ENCODE results near the gene S100A10. TPM values are rescaled to one million over a fixed set of nuclear protein-coding genes. Genes with fewer than 3 reads are reported as not detected.

The S100A10 gene
- total RNA-seq, 1 donor from 2014 or later, result 120 TPM

DNA sequence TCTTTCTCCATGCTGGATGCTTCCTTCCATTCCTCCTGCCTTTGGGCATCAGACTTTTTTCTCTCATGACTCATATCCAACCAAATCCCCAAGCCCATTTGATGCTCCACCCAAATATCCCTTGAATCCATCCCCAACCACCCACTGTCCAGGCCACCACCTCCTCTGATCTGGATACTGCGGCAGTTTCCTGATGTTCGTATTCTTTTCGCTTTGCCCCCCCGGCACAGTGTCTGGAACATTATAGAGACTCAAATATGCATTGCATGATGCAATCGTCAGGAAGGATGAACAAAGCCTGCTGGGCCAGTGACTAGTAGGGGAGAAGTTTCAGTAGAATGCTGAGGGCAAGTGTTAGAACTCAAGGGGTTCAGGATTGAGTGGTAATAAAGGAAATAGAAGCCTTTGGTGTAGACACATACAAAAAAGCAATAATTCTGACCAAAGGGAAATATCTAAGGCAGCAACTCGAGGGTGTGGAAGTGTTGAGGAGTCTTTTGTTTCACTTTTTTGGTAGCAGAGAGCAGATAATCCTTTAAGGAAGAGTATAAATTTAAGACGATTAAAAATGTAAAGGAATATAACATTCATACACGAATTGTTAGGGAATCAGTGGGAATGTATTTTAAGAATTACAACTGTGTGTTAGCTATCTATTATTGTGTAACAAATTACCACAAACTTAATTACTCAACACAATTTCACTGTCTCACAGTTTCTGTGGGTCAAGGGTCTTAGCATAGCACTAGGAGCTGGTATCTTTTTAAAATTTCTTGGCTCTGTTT is 35.7 kb upstream of the S100A10 start:
- peak; percentile 81 for FAIRE-seq
- no peaks in the 10 kb centered on the region for H3K27me3 ChIP-seq (ENCODE audit: control insufficient read depth, insufficient read depth, low read length)
- DNase-seq (ENCODE audit: low read depth), result peak; percentile 68
- peaks cover 17% of the 10 kb centered on the region for H3K36me3 ChIP-seq (ENCODE audit: control insufficient read depth, insufficient read depth, low read length)
- H3K4me3 ChIP-seq (ENCODE audit: low read depth, low read length), result no peak overlapping the region
- TF ChIP-seq, protein P1, sequence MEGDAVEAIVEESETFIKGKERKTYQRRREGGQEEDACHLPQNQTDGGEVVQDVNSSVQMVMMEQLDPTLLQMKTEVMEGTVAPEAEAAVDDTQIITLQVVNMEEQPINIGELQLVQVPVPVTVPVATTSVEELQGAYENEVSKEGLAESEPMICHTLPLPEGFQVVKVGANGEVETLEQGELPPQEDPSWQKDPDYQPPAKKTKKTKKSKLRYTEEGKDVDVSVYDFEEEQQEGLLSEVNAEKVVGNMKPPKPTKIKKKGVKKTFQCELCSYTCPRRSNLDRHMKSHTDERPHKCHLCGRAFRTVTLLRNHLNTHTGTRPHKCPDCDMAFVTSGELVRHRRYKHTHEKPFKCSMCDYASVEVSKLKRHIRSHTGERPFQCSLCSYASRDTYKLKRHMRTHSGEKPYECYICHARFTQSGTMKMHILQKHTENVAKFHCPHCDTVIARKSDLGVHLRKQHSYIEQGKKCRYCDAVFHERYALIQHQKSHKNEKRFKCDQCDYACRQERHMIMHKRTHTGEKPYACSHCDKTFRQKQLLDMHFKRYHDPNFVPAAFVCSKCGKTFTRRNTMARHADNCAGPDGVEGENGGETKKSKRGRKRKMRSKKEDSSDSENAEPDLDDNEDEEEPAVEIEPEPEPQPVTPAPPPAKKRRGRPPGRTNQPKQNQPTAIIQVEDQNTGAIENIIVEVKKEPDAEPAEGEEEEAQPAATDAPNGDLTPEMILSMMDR (IDR thresholded peaks at IDR 0.05; ENCODE audit: insufficient read depth, low read length, severe bottlenecking), result no peak

DNA sequence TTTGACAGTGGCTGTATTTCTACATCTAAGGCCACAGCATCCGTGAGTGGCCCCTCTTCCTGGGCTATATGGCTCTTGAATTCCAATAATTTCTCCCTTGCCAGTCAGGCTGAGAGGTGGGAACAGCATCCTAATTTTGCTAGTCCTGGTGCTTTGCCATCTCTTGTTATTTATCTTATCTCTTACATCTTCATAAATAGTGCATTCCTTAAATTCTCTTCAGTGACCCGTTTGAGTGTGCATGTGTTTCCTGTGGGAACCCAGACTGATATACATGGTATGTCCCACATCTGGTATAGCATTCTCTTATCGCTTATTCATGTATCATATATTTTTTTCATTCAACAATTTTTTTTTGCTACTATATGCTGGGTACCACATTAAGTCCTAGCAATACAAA is 33.2 kb upstream of the S100A10 start:
- FAIRE-seq (no peak), DNase-seq (ENCODE audit: low read depth) (no peak)
- Histone ChIP-seq H3K27me3 (ENCODE audit: control insufficient read depth, insufficient read depth, low read length) (no peaks in the 10 kb centered on the region), H3K36me3 (ENCODE audit: control insufficient read depth, insufficient read depth, low read length) (peaks cover 3% of the 10 kb centered on the region), H3K4me3 (ENCODE audit: low read depth, low read length) (no peak overlapping the region)
- TF ChIP-seq, protein P1 (IDR thresholded peaks at IDR 0.05; ENCODE audit: insufficient read depth, low read length, severe bottlenecking), result no peak

GRCh38 chr1:152024223-152024622 is 30.6 kb upstream of the S100A10 start:
- H3K36me3 ChIP-seq (ENCODE audit: control insufficient read depth, insufficient read depth, low read length), result no peaks in the 10 kb centered on the region
- FAIRE-seq (peak; percentile 75), DNase-seq (ENCODE audit: low read depth) (peak; percentile 97)
- TF ChIP-seq, protein P1 (IDR thresholded peaks at IDR 0.05; ENCODE audit: insufficient read depth, low read length, severe bottlenecking), result no peak
- H3K4me3 ChIP-seq (ENCODE audit: low read depth, low read length), result no peak overlapping the region
- no peaks in the 10 kb centered on the region for H3K27me3 ChIP-seq (ENCODE audit: control insufficient read depth, insufficient read depth, low read length)

GRCh38 chr1:152023221-152023620 is 29.6 kb upstream of the S100A10 start:
- H3K27me3 ChIP-seq (ENCODE audit: control insufficient read depth, insufficient read depth, low read length), result no peaks in the 10 kb centered on the region
- TF ChIP-seq, protein P1 (IDR thresholded peaks at IDR 0.05; ENCODE audit: insufficient read depth, low read length, severe bottlenecking), result no peak
- H3K4me3 ChIP-seq (ENCODE audit: low read depth, low read length), result no peak overlapping the region
- DNase-seq (ENCODE audit: low read depth) (no peak), FAIRE-seq (no peak)
- no peaks in the 10 kb centered on the region for H3K36me3 ChIP-seq (ENCODE audit: control insufficient read depth, insufficient read depth, low read length)

GRCh38 chr1:152022474-152022873 is 28.8 kb upstream of the S100A10 start:
- FAIRE-seq, result no peak

More at GRCh38 chr1:152022474-152022873, 28.8 kb upstream of the S100A10 start:
- Histone ChIP-seq H3K4me3 (ENCODE audit: low read depth, low read length) (no peak overlapping the region), H3K36me3 (ENCODE audit: control insufficient read depth, insufficient read depth, low read length) (no peaks in the 10 kb centered on the region), H3K27me3 (ENCODE audit: control insufficient read depth, insufficient read depth, low read length) (no peaks in the 10 kb centered on the region)
- TF ChIP-seq, protein P1 (IDR thresholded peaks at IDR 0.05; ENCODE audit: insufficient read depth, low read length, severe bottlenecking), result no peak
- DNase-seq (ENCODE audit: low read depth), result no peak
